OCI-LY1 (cell line): ENCODE results near the gene CAMTA1.

ENCODE experiments used
- CTCF ChIP-seq: fragments of 200-600 bp; sonication (generic), shearing (Covaris generic); IDR thresholded peaks from 2 replicates; pipeline ENCODE4 v1.5.1; 2017; ENCODE audit warnings: mild to moderate bottlenecking, antibody characterized with exemption, low read length, moderate library complexity, mixed read lengths
- EZH2 ChIP-seq: fragments of 200-600 bp; sonication (generic), shearing (Covaris generic); IDR thresholded peaks from 2 replicates; pipeline ENCODE4 v1.8.0; 2017; ENCODE audit warnings: borderline replicate concordance, mixed run types, mild to moderate bottlenecking, antibody characterized with exemption, low read length, moderate library complexity, mixed read lengths

GRCh38 chr1:6842301-6842700, 57.0 kb downstream of the CAMTA1 start:
- no peak for TF ChIP-seq CTCF
- no peak for TF ChIP-seq EZH2
